Limb (tissue), 2 donors: ENCODE measurements around the gene FRS3.
A peak's percentile ranks its signal among the peaks of the same experiment; 100 is the strongest.
"Not testable (repeated sequence)": the region's sequence is repeated elsewhere in the genome, so short reads cannot be mapped to it uniquely, and the experiment has no call there.

ENCODE experiments used
- DNase-seq, 2 donors: peaks; one replicate each; pipeline ENCODE4 v3.0.0-alpha.2; 2016; ENCODE audit errors: extremely low spot score in 2 of 2

FRS3 gene

GRCh38 chr6:41769376-41769775 is 10.3 kb downstream of the FRS3 start:
- DNase-seq: no peak

- DNase-seq: no peak
Measured at GRCh38 chr6:41768545-41769308, 11.0 kb downstream of the FRS3 start.

- DNase-seq: no peak
Measured at GRCh38 chr6:41767112-41767833, 12.4 kb downstream of the FRS3 start.

GRCh38 chr6:41766043-41766664 is 13.5 kb downstream of the FRS3 start:
- DNase-seq: not testable (repeated sequence)

GRCh38 chr6:41763470-41763869 is 16.2 kb downstream of the FRS3 start:
- DNase-seq: no peak

GRCh38 chr6:41759905-41760579 is 19.7 kb downstream of the FRS3 start:
- DNase-seq: no peak

- DNase-seq: no peak
Measured at GRCh38 chr6:41759106-41759904, 20.4 kb downstream of the FRS3 start.

- no peak for DNase-seq
Measured at GRCh38 chr6:41758641-41759035, 21.1 kb downstream of the FRS3 start.

- DNase-seq: no peak
Measured at GRCh38 chr6:41757931-41758640, 21.6 kb downstream of the FRS3 start.

GRCh38 chr6:41757271-41757670 is 22.4 kb downstream of the FRS3 start:
- DNase-seq: no peak

- no peak for DNase-seq
Measured at GRCh38 chr6:41756354-41756753, 23.3 kb downstream of the FRS3 start.

- DNase-seq: no peak
Measured at GRCh38 chr6:41755895-41756294, 23.8 kb downstream of the FRS3 start.

- DNase-seq: no peak
Measured at GRCh38 chr6:41750374-41750773, 29.3 kb downstream of the FRS3 start.

GRCh38 chr6:41748542-41748941 is 31.2 kb downstream of the FRS3 start:
- no peak for DNase-seq

- DNase-seq: no peak
Measured at GRCh38 chr6:41748102-41748477, 31.6 kb downstream of the FRS3 start.

- DNase-seq: peak in 1 of 2 donors; percentile 18
Measured at GRCh38 chr6:41747256-41748101, 32.2 kb downstream of the FRS3 start, which contains the start of gene PGC. TSS of gene PGC (minus strand) at chr6:41747397. CDS start at chr6:41747334, 63 bp downstream.

- DNase-seq: no peak
Measured at GRCh38 chr6:41746107-41746506, 33.6 kb downstream of the FRS3 start.

GRCh38 chr6:41744236-41744787 is 35.4 kb downstream of the FRS3 start:
- no peak for DNase-seq
